Neuronal stem cell (in vitro differentiated cells): ENCODE data around the gene EHD1.

Source experiments
- DNase-seq: peaks from one replicate; pipeline ENCODE4 v3.0.0-alpha.2; 2013; ENCODE audit warnings: low spot score
- H2AFZ ChIP-seq: one replicate; pipeline ENCODE4 v1.6.1; 2013; ENCODE audit warnings: mild to moderate bottlenecking, low read length, inconsistent platforms
- H2AK5ac ChIP-seq: 2 replicates; pipeline ENCODE4 v1.6.1; 2013; ENCODE audit warnings: low read depth, mild to moderate bottlenecking, inconsistent platforms, low read length, moderate library complexity, mixed read lengths
- H2BK120ac ChIP-seq: 2 replicates; pipeline ENCODE4 v1.6.1; 2013; ENCODE audit warnings: low read depth, mild to moderate bottlenecking, inconsistent platforms, low read length, moderate library complexity, mixed read lengths
- H2BK12ac ChIP-seq: one replicate; pipeline ENCODE4 v1.6.1; 2013; ENCODE audit warnings: low read length, inconsistent platforms
- H2BK15ac ChIP-seq: 2 replicates; pipeline ENCODE4 v1.6.1; 2013; ENCODE audit warnings: mild to moderate bottlenecking, low read length, inconsistent platforms, mixed read lengths
- H2BK5ac ChIP-seq: one replicate; pipeline ENCODE4 v1.6.1; 2013; ENCODE audit warnings: inconsistent platforms, mild to moderate bottlenecking, low read length, moderate library complexity
- H3K14ac ChIP-seq: one replicate; pipeline ENCODE4 v1.6.1; 2013; ENCODE audit warnings: low read length, inconsistent platforms
- H3K18ac ChIP-seq: 2 replicates; pipeline ENCODE4 v1.6.1; 2013; ENCODE audit warnings: low read length, inconsistent platforms
- H3K23ac ChIP-seq: 2 replicates; pipeline ENCODE4 v1.6.1; 2013; ENCODE audit warnings: low read depth, mild to moderate bottlenecking, mixed read lengths, low read length, inconsistent platforms; ENCODE audit not compliant: poor library complexity
- H3K27ac ChIP-seq: replicated peaks from 3 replicates; pipeline ENCODE4 v1.5.1; 2013; ENCODE audit warnings: low read length, inconsistent platforms
- H3K27me3 ChIP-seq, 3 experiments: 2 replicates each; pipeline ENCODE4 v1.6.1; 2013; ENCODE audit warnings: low read length in 3 of 3, mild to moderate bottlenecking in 2 of 3, inconsistent platforms in 1 of 3, low read depth in 1 of 3, mixed read lengths in 1 of 3, moderate library complexity in 1 of 3; ENCODE audit not compliant: control insufficient read depth in 3 of 3, insufficient read depth in 3 of 3
- H3K36me3 ChIP-seq, 2 donors: replicated peaks in 1 of 2; 2 replicates each; pipeline ENCODE4 v1.6.1; 2013; ENCODE audit warnings: low read length in 2 of 2; ENCODE audit not compliant: control insufficient read depth in 2 of 2, insufficient read depth in 2 of 2
- H3K4ac ChIP-seq: 2 replicates; pipeline ENCODE4 v1.6.1; 2013; ENCODE audit warnings: inconsistent platforms, mild to moderate bottlenecking, low read length, moderate library complexity
- H3K4me1 ChIP-seq, 2 donors: 1 replicate in 1 of 2; 2 replicates in 1 of 2; pipeline ENCODE4 v1.6.1; 2013; ENCODE audit warnings: low read length in 2 of 2, low read depth in 1 of 2; ENCODE audit not compliant: control insufficient read depth in 2 of 2, insufficient read depth in 1 of 2
- H3K4me2 ChIP-seq: one replicate; pipeline ENCODE4 v1.6.1; 2013; ENCODE audit warnings: mild to moderate bottlenecking, low read length, inconsistent platforms; ENCODE audit not compliant: insufficient read depth, poor library complexity, severe bottlenecking
- H3K4me3 ChIP-seq, 2 donors: 2 replicates each; pipeline ENCODE4 v1.5.1; 2013; ENCODE audit warnings: low read length in 2 of 2, mild to moderate bottlenecking in 2 of 2, inconsistent platforms in 1 of 2, moderate library complexity in 1 of 2
- H3K79me1 ChIP-seq: one replicate; pipeline ENCODE4 v1.6.1; 2013; ENCODE audit warnings: low read depth, mild to moderate bottlenecking, inconsistent platforms, low read length, moderate library complexity
- H3K9ac ChIP-seq: one replicate; pipeline ENCODE4 v1.6.1; 2013; ENCODE audit warnings: mild to moderate bottlenecking, low read depth, low read length, inconsistent platforms; ENCODE audit not compliant: poor library complexity
- H3K9me3 ChIP-seq, 2 donors: replicated peaks in 1 of 2; 2 replicates each; pipeline versions ENCODE3 to v1.6.1; 2013; ENCODE audit warnings: low read length in 2 of 2, mild to moderate bottlenecking in 2 of 2, inconsistent platforms in 1 of 2, low read depth in 1 of 2, mixed read lengths in 1 of 2, moderate library complexity in 1 of 2; ENCODE audit not compliant: control insufficient read depth in 2 of 2, insufficient read depth in 1 of 2
- H4K8ac ChIP-seq: one replicate; pipeline ENCODE4 v1.6.1; 2013; ENCODE audit warnings: low read depth, mild to moderate bottlenecking, inconsistent platforms, low read length, moderate library complexity
- H4K91ac ChIP-seq: one replicate; pipeline ENCODE4 v1.6.1; 2013; ENCODE audit warnings: low read length, low read depth, mild to moderate bottlenecking, inconsistent platforms; ENCODE audit not compliant: poor library complexity
- WGBS, 2 donors: extraction: QIAGEN DNeasy Blood & Tissue Kit; methylation state at CpG; one replicate each; pipeline ENCODE4 v1.1.7; 2013; ENCODE audit warnings: missing lambda C conversion rate in 2 of 2, mixed read lengths in 1 of 2; ENCODE audit not compliant: insufficient read length in 2 of 2, insufficient replicate concordance in 1 of 2; ENCODE audit errors: extremely low coverage in 2 of 2; 5-methylcytosine and 5-hydroxymethylcytosine counted together

EHD1 gene

DNA sequence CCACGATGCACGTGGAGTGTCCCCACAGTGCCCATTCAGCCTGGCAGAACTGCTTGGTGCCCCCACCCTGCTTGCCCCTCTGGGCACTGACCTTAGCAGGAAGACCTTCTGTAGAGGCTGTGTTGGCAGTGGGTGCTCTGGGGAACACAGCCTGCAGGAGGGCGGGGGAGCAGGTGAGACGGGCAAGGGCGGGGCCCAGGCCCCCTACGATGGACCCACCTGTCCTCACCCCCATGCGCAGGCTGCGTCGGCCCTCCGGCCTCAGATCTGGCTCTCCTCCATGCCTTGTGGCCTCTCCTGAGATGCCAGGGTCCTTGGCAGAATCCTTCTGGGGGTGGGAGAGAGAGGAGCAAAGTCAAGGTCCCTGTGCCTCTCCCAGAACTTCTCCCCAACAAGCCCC, 44.9 kb downstream of the EHD1 start:
- H3K79me1 ChIP-seq: peaks cover 2% of the 10 kb centered on the region
- H2BK5ac ChIP-seq: peak overlapping the region; percentile 53
- peak overlapping the region; percentile 65 for H3K23ac ChIP-seq
- H3K4ac ChIP-seq: no peak overlapping the region
- no peak overlapping the region for H3K18ac ChIP-seq
- DNase-seq: no peak
- H2BK15ac ChIP-seq: peak overlapping the region; percentile 37
- H4K91ac ChIP-seq: no peak overlapping the region
- peaks cover 0 to 1% of the 10 kb centered on the region in 2 donors for H3K4me1 ChIP-seq
- H2BK12ac ChIP-seq: no peak overlapping the region
- no peak overlapping the region for H3K27ac ChIP-seq
- no peak overlapping the region for H4K8ac ChIP-seq
- H3K14ac ChIP-seq: peak overlapping the region; percentile 56
- H2AK5ac ChIP-seq: peak overlapping the region; percentile 83
- no peak overlapping the region for H3K9ac ChIP-seq
- no peaks in the 10 kb centered on the region for H3K36me3 ChIP-seq
- H3K27me3 ChIP-seq: peaks cover 0 to 45% (median 0%) of the 10 kb centered on the region in 3 experiments
- no peaks in the 10 kb centered on the region for H3K9me3 ChIP-seq
- H2BK120ac ChIP-seq: no peak overlapping the region
- no peak overlapping the region for H2AFZ ChIP-seq
- H3K4me2 ChIP-seq: no peak overlapping the region
- no peak overlapping the region for H3K4me3 ChIP-seq
- WGBS, 2 donors: no CpG with 5 or more reads among the region's 10 CpGs

DNA sequence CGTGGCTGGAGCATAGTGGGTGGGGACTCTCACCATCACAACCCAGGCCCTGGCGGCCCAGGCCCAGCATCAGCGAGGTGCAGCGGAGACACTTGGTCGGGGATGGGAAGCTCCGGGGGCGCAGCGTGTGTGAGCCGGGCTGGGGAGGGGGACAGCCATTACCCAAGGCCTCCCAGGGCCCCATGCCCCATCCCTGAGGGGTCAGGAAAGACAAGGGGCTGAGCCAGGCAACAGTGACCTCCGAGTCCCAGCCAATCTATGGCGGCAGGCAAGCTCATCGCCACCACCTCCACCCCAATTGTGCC, 45.3 kb downstream of the EHD1 start:
- H2BK12ac ChIP-seq: no peak overlapping the region
- peak overlapping the region; percentile 53 for H2BK5ac ChIP-seq
- no peak overlapping the region for H3K4me3 ChIP-seq
- H2BK15ac ChIP-seq: peak overlapping the region; percentile 37
- peaks cover 0 to 1% of the 10 kb centered on the region in 2 donors for H3K4me1 ChIP-seq
- H3K4ac ChIP-seq: no peak overlapping the region
- no peak overlapping the region for H3K27ac ChIP-seq
- H4K8ac ChIP-seq: peak overlapping the region; percentile 4
- no peaks in the 10 kb centered on the region for H3K9me3 ChIP-seq
- H3K36me3 ChIP-seq: no peaks in the 10 kb centered on the region
- no CpG with 5 or more reads among the region's 12 CpGs for WGBS, 2 donors
- H4K91ac ChIP-seq: no peak overlapping the region
- no peak overlapping the region for H3K9ac ChIP-seq
- peaks cover 2% of the 10 kb centered on the region for H3K79me1 ChIP-seq
- no peak overlapping the region for H2BK120ac ChIP-seq
- no peak for DNase-seq
- peak overlapping the region; percentile 56 for H2AK5ac ChIP-seq
- H3K27me3 ChIP-seq: peaks cover 0 to 45% (median 0%) of the 10 kb centered on the region in 3 experiments
- no peak overlapping the region for H3K4me2 ChIP-seq
- H3K14ac ChIP-seq: peak overlapping the region; percentile 56
- no peak overlapping the region for H3K18ac ChIP-seq
- peak overlapping the region; percentile 65 for H3K23ac ChIP-seq
- H2AFZ ChIP-seq: no peak overlapping the region

GRCh38 chr11:64832467-64833197, 45.8 kb downstream of the EHD1 start:
- no peak overlapping the region for H3K9ac ChIP-seq
- no peak for DNase-seq
- WGBS, 2 donors: no CpG with 5 or more reads among the region's 21 CpGs
- no peak overlapping the region for H3K4ac ChIP-seq
- peak overlapping the region; percentile 4 for H4K8ac ChIP-seq
- H2BK5ac ChIP-seq: peak overlapping the region; percentile 53
- H3K36me3 ChIP-seq: no peaks in the 10 kb centered on the region
- H2BK120ac ChIP-seq: no peak overlapping the region
- peaks cover 2% of the 10 kb centered on the region for H3K79me1 ChIP-seq
- no peak overlapping the region for H2BK12ac ChIP-seq
- no peak overlapping the region for H4K91ac ChIP-seq
- H3K18ac ChIP-seq: no peak overlapping the region
- peak overlapping the region; percentile 80 for H3K23ac ChIP-seq
- H3K27me3 ChIP-seq: peaks cover 0 to 42% (median 0%) of the 10 kb centered on the region in 3 experiments
- no peak overlapping the region for H2AFZ ChIP-seq
- no peak overlapping the region for H3K27ac ChIP-seq
- H3K4me3 ChIP-seq: no peak overlapping the region
- H3K4me1 ChIP-seq: peaks cover 0 to 1% of the 10 kb centered on the region in 2 donors
- no peak overlapping the region for H2BK15ac ChIP-seq
- peak overlapping the region; percentile 70 for H2AK5ac ChIP-seq
- H3K4me2 ChIP-seq: no peak overlapping the region
- H3K14ac ChIP-seq: no peak overlapping the region
- no peaks in the 10 kb centered on the region for H3K9me3 ChIP-seq

- Histone ChIP-seq H2BK5ac (peak overlapping the region; percentile 82), H2BK15ac (no peak overlapping the region), H3K4me2 (no peak overlapping the region), H3K4me3 (no peak overlapping the region), H3K14ac (peak overlapping the region; percentile 56), H4K8ac (no peak overlapping the region), H3K27ac (no peak overlapping the region), H2BK120ac (no peak overlapping the region), H2BK12ac (peak overlapping the region; percentile 22), H3K27me3 (peaks cover 0 to 44% (median 0%) of the 10 kb centered on the region in 3 experiments), H3K9me3 (no peaks in the 10 kb centered on the region), H3K79me1 (no peaks in the 10 kb centered on the region), H3K9ac (peak overlapping the region; percentile 44), H4K91ac (peak overlapping the region; percentile 85), H3K18ac (peak overlapping the region; percentile 64), H3K4me1 (peaks cover 0 to 1% of the 10 kb centered on the region in 2 donors), H2AK5ac (peak overlapping the region; percentile 68), H3K36me3 (no peaks in the 10 kb centered on the region), H3K23ac (peak overlapping the region; percentile 89), H2AFZ (peak overlapping the region; percentile 22), H3K4ac (peak overlapping the region; percentile 53)
- no peak for DNase-seq
- WGBS, 2 donors: no CpG with 5 or more reads among the region's 24 CpGs
Observed at GRCh38 chr11:64831411-64831891, 47.0 kb downstream of the EHD1 start.
